ENCODE data around the gene POPDC2.
"Not testable (repeated sequence)": the region's sequence is repeated elsewhere in the genome, so short reads cannot be mapped to it uniquely, and the experiment has no call there.

Gene POPDC2

DNA sequence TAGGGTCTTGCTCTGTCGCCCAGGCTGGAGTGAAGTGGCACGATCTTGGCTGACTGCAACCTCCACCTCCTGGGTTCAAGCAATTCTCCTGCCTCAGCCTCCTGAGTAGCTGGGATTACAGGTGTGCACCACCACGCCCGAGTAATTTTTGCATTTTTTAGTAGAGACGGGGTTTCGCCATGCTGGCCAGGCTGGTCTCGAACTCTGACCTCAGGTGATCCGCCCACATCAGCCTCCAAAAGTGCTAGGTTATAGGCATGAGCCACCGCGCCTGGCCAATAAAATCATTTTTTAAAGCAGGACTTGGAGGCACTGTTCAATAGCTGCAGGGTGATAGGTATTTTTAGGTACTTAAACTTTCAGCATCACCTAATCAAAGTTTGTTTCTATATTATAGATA is 17.8 kb upstream of the POPDC2 start:
- not testable (repeated sequence) for H3K23ac ChIP-seq (ENCODE audit: low read length in 2 of 2); H3K79me1 ChIP-seq (replicated peaks; ENCODE audit: low read length, poor library complexity, severe bottlenecking); H3K4me3 ChIP-seq (ENCODE audit: insufficient read depth in 1 of 2, low read depth in 1 of 2, low read length in 2 of 2); H4K91ac ChIP-seq (ENCODE audit: low read length); H3K27ac ChIP-seq (ENCODE audit: low read length, poor library complexity, severe bottlenecking); H3K4ac ChIP-seq (ENCODE audit: low read depth in 1 of 2, low read length in 2 of 2); H2AK5ac ChIP-seq (ENCODE audit: low read length, severe bottlenecking); DNase-seq; H3K14ac ChIP-seq (ENCODE audit: low read length in 2 of 2); H3K9ac ChIP-seq (ENCODE audit: low read length); H2AFZ ChIP-seq (ENCODE audit: low read depth, low read length); H2BK12ac ChIP-seq (ENCODE audit: low read length in 2 of 2); H3K9me3 ChIP-seq (ENCODE audit: control insufficient read depth, low read length); H2BK5ac ChIP-seq (ENCODE audit: low read depth, low read length, poor library complexity, severe bottlenecking); H2BK120ac ChIP-seq (ENCODE audit: low read depth, low read length); H3K4me1 ChIP-seq (ENCODE audit: control insufficient read depth, insufficient read depth, low read depth, low read length); H3K27me3 ChIP-seq (ENCODE audit: control insufficient read depth in 1 of 2, insufficient read depth in 1 of 2, low read length in 2 of 2); H4K8ac ChIP-seq (ENCODE audit: low read length); H3K4me2 ChIP-seq (ENCODE audit: low read length, poor library complexity, severe bottlenecking); H3K18ac ChIP-seq (ENCODE audit: low read depth in 1 of 2, low read length in 2 of 2); H2BK15ac ChIP-seq (ENCODE audit: low read depth, poor library complexity, severe bottlenecking)
- H3K36me3 ChIP-seq (ENCODE audit: control insufficient read depth in 1 of 2, insufficient read depth in 2 of 2, low read depth in 1 of 2, low read length in 2 of 2) = peaks cover 14 to 16% of the 10 kb centered on the region in 2 experiments
- over 99% methylated on average over 8 of the region's 10 CpGs for WGBS

DNA sequence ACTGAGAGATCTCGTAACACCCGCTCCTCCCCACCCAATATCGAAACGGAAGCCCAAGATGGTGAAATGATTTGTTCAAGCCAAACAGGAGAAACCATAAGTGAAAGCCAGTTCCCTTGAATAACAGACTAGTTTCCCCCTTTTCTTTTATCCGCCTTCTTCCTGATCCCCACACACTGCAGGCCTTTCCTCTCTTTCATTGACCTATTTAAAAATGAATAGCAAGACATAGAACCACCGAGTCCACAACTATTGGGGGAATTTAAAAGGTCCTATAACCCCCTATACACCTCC is 17.2 kb upstream of the POPDC2 start:
- H2AFZ ChIP-seq (ENCODE audit: low read depth, low read length) = peak overlapping the region; percentile 2
- peak overlapping the region; percentile 50 for H3K4me2 ChIP-seq (ENCODE audit: low read length, poor library complexity, severe bottlenecking)
- no peaks in the 10 kb centered on the region for H3K27me3 ChIP-seq (ENCODE audit: control insufficient read depth in 1 of 2, insufficient read depth in 1 of 2, low read length in 2 of 2)
- no peak overlapping the region for H3K27ac ChIP-seq (ENCODE audit: low read length, poor library complexity, severe bottlenecking)
- no peak overlapping the region for H2BK5ac ChIP-seq (ENCODE audit: low read depth, low read length, poor library complexity, severe bottlenecking)
- no peak overlapping the region for H4K91ac ChIP-seq (ENCODE audit: low read length)
- H2BK12ac ChIP-seq (ENCODE audit: low read length in 2 of 2) = no peak overlapping the region
- H3K14ac ChIP-seq (ENCODE audit: low read length in 2 of 2) = no peak overlapping the region
- no peaks in the 10 kb centered on the region for H3K4me1 ChIP-seq (ENCODE audit: control insufficient read depth, insufficient read depth, low read depth, low read length)
- H2AK5ac ChIP-seq (ENCODE audit: low read length, severe bottlenecking) = no peak overlapping the region
- H3K79me1 ChIP-seq (replicated peaks; ENCODE audit: low read length, poor library complexity, severe bottlenecking) = peaks cover 10% of the 10 kb centered on the region
- peak overlapping the region in 1 of 2 experiments; percentile 85 for H3K4me3 ChIP-seq (ENCODE audit: insufficient read depth in 1 of 2, low read depth in 1 of 2, low read length in 2 of 2)
- WGBS = 7% methylated on average over 6 of the region's 6 CpGs
- H3K23ac ChIP-seq (ENCODE audit: low read length in 2 of 2) = no peak overlapping the region
- peak overlapping the region in 1 of 2 experiments; percentile 52 for H3K18ac ChIP-seq (ENCODE audit: low read depth in 1 of 2, low read length in 2 of 2)
- no peak overlapping the region for H2BK15ac ChIP-seq (ENCODE audit: low read depth, poor library complexity, severe bottlenecking)
- no peak overlapping the region for H3K4ac ChIP-seq (ENCODE audit: low read depth in 1 of 2, low read length in 2 of 2)
- H3K9me3 ChIP-seq (ENCODE audit: control insufficient read depth, low read length) = no peaks in the 10 kb centered on the region
- H3K36me3 ChIP-seq (ENCODE audit: control insufficient read depth in 1 of 2, insufficient read depth in 2 of 2, low read depth in 1 of 2, low read length in 2 of 2) = peaks cover 14 to 22% of the 10 kb centered on the region in 2 experiments
- no peak overlapping the region for H2BK120ac ChIP-seq (ENCODE audit: low read depth, low read length)
- no peak for DNase-seq
- peak overlapping the region; percentile 59 for H4K8ac ChIP-seq (ENCODE audit: low read length)
- peak overlapping the region; percentile 85 for H3K9ac ChIP-seq (ENCODE audit: low read length)

DNA sequence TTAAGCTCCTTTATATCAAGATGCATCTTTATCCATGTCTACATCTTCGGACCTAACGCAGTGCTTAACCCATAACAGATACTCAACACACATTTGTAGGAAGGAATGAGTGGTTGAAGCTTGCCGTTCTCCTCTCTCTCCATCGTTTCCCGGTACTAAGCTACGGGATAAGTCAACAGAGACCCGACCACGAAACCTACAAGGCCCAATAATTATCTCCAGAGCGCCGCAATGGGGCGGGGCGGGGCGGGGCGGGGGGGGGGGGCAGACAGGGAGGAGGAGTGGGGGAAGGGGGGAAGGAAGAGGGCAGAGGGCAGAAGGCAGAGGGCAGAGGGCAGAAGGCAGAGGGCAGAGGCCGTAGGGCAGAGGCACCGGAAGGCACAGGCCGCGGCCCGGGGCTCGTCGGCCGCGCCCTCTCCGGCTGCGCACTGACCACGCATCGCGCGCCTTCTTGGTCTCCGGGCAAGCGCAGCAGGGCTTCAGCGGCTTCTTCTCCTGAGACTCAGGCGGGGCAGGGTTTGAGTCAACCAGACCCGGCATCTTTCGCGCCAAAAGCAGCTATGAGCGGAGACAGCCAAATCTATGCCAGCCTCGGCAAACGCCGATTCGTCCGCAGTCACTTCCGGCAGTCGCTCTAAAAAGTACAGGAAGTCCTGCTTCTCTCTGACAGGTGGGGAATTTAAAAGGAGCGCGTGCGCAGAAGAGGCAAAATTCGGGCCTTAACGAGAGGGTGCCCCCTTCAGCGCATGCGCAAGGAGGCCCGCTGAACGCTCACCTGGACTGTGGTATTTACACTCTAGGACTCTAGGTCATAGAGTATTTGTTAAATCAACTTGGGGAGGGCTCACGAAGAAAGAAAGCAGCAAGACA is 16.6 kb upstream of the POPDC2 start, which contains the start of gene COX17:
COX17 (minus strand) TSS at position 636 of the 870 bp plus-strand sequence; CDS start at position 540, 96 bp downstream.
- WGBS = 0% methylated on average over 47 of the region's 54 CpGs
- H2BK5ac ChIP-seq (ENCODE audit: low read depth, low read length, poor library complexity, severe bottlenecking) = no peak within 1 kb of the TSS
- no peak within 1 kb of the TSS for H2AK5ac ChIP-seq (ENCODE audit: low read length, severe bottlenecking)
- peak within 1 kb of the TSS; percentile 52 to 88 for H3K18ac ChIP-seq (ENCODE audit: low read depth in 1 of 2, low read length in 2 of 2)
- H4K8ac ChIP-seq (ENCODE audit: low read length) = peak within 1 kb of the TSS; percentile 67
- peak within 1 kb of the TSS; percentile 83 for H2AFZ ChIP-seq (ENCODE audit: low read depth, low read length)
- H3K36me3 ChIP-seq (ENCODE audit: control insufficient read depth in 1 of 2, insufficient read depth in 2 of 2, low read depth in 1 of 2, low read length in 2 of 2) = peaks cover 14 to 28% of the 10 kb centered on the region in 2 experiments
- peak within 1 kb of the TSS in 1 of 2 experiments; percentile 61 for H3K4ac ChIP-seq (ENCODE audit: low read depth in 1 of 2, low read length in 2 of 2)
- no peaks in the 10 kb centered on the region for H3K9me3 ChIP-seq (ENCODE audit: control insufficient read depth, low read length)
- H3K4me2 ChIP-seq (ENCODE audit: low read length, poor library complexity, severe bottlenecking) = peak within 1 kb of the TSS; percentile 75
- peaks cover 10% of the 10 kb centered on the region for H3K79me1 ChIP-seq (replicated peaks; ENCODE audit: low read length, poor library complexity, severe bottlenecking)
- peak; percentile 95 for DNase-seq
- H3K14ac ChIP-seq (ENCODE audit: low read length in 2 of 2) = no peak within 1 kb of the TSS
- H2BK120ac ChIP-seq (ENCODE audit: low read depth, low read length) = no peak within 1 kb of the TSS
- H4K91ac ChIP-seq (ENCODE audit: low read length) = peak within 1 kb of the TSS; percentile 81
- H2BK15ac ChIP-seq (ENCODE audit: low read depth, poor library complexity, severe bottlenecking) = peak within 1 kb of the TSS; percentile 77
- no peaks in the 10 kb centered on the region for H3K27me3 ChIP-seq (ENCODE audit: control insufficient read depth in 1 of 2, insufficient read depth in 1 of 2, low read length in 2 of 2)
- H2BK12ac ChIP-seq (ENCODE audit: low read length in 2 of 2) = no peak within 1 kb of the TSS
- no peaks in the 10 kb centered on the region for H3K4me1 ChIP-seq (ENCODE audit: control insufficient read depth, insufficient read depth, low read depth, low read length)
- H3K23ac ChIP-seq (ENCODE audit: low read length in 2 of 2) = no peak within 1 kb of the TSS
- H3K4me3 ChIP-seq (ENCODE audit: insufficient read depth in 1 of 2, low read depth in 1 of 2, low read length in 2 of 2) = peak within 1 kb of the TSS; percentile 85 to 93
- peak within 1 kb of the TSS; percentile 94 for H3K9ac ChIP-seq (ENCODE audit: low read length)
- H3K27ac ChIP-seq (ENCODE audit: low read length, poor library complexity, severe bottlenecking) = peak within 1 kb of the TSS; percentile 19

DNA sequence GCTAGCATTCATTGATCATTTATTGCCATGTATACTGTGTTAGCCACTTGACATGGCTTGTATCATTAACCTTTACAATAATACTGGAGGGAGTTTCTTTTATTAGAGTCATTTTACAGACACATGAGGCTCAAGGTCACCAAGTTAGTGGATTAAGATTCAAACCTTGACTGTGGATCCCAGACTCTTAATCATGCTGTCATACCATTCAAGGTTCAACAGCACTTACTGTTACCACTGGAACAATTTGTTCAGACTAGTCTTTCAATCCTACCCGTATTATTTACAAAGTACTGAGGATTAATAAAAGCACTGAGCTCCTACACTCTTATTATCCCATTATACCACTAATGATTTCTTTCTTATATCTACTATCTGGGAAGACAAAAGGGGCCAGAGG is 15.6 kb upstream of the POPDC2 start:
- Histone ChIP-seq H3K79me1 (replicated peaks; ENCODE audit: low read length, poor library complexity, severe bottlenecking) (peaks cover 10% of the 10 kb centered on the region), H2BK120ac (ENCODE audit: low read depth, low read length) (no peak overlapping the region), H3K4me3 (ENCODE audit: insufficient read depth in 1 of 2, low read depth in 1 of 2, low read length in 2 of 2) (peak overlapping the region in 1 of 2 experiments; percentile 85), H3K18ac (ENCODE audit: low read depth in 1 of 2, low read length in 2 of 2) (no peak overlapping the region), H3K27me3 (ENCODE audit: control insufficient read depth in 1 of 2, insufficient read depth in 1 of 2, low read length in 2 of 2) (no peaks in the 10 kb centered on the region), H3K4me1 (ENCODE audit: control insufficient read depth, insufficient read depth, low read depth, low read length) (no peaks in the 10 kb centered on the region), H2AFZ (ENCODE audit: low read depth, low read length) (no peak overlapping the region), H2BK5ac (ENCODE audit: low read depth, low read length, poor library complexity, severe bottlenecking) (no peak overlapping the region), H3K9ac (ENCODE audit: low read length) (peak overlapping the region; percentile 94), H3K4me2 (ENCODE audit: low read length, poor library complexity, severe bottlenecking) (peak overlapping the region; percentile 75), H3K23ac (ENCODE audit: low read length in 2 of 2) (no peak overlapping the region), H3K4ac (ENCODE audit: low read depth in 1 of 2, low read length in 2 of 2) (no peak overlapping the region), H3K36me3 (ENCODE audit: control insufficient read depth in 1 of 2, insufficient read depth in 2 of 2, low read depth in 1 of 2, low read length in 2 of 2) (peaks cover 14 to 37% of the 10 kb centered on the region in 2 experiments), H3K14ac (ENCODE audit: low read length in 2 of 2) (no peak overlapping the region), H2BK15ac (ENCODE audit: low read depth, poor library complexity, severe bottlenecking) (no peak overlapping the region), H2BK12ac (ENCODE audit: low read length in 2 of 2) (no peak overlapping the region), H2AK5ac (ENCODE audit: low read length, severe bottlenecking) (no peak overlapping the region), H3K9me3 (ENCODE audit: control insufficient read depth, low read length) (no peaks in the 10 kb centered on the region), H4K91ac (ENCODE audit: low read length) (no peak overlapping the region), H3K27ac (ENCODE audit: low read length, poor library complexity, severe bottlenecking) (no peak overlapping the region), H4K8ac (ENCODE audit: low read length) (no peak overlapping the region)
- 86% methylated on average over 1 of the region's 1 CpG for WGBS
- DNase-seq = peak; percentile 11

All from mesenchymal stem cell (in vitro differentiated cells and primary cell).